Right lobe of liver (tissue), 6 donors: Measurements from ENCODE around the gene SURF4. TPM values are rescaled to one million over a fixed set of nuclear protein-coding genes. Genes with fewer than 3 reads are reported as not detected.
A peak's percentile ranks its signal among the peaks of the same experiment; 100 is the strongest.

Experiments
- ATAC-seq, 4 donors: fragments of 200-7000 bp; cut with Tn5 transposase; one replicate each; pipeline ENCODE4 v1.9.1; 2020; ENCODE audit warnings: mild to moderate bottlenecking in 4 of 4, moderate library complexity in 4 of 4
- DNase-seq, 3 donors: peaks; one replicate each; pipeline ENCODE4 v3.0.0-alpha.2; 2020
- H3K27ac ChIP-seq, 3 donors: fragments of 200-600 bp; one replicate each; pipeline ENCODE4 v1.8.0; 2022
- H3K27me3 ChIP-seq, 2 donors: fragments of 200-600 bp; one replicate each; pipeline ENCODE4 v1.8.0; 2022
- H3K36me3 ChIP-seq, 4 donors: fragments of 200-600 bp; sonication (generic) in 1 of 4; one replicate each; pipeline versions ENCODE4 v1.5.1 to v1.8.0; 2017 to 2022; ENCODE audit warnings: control low read depth in 1 of 4
- H3K4me1 ChIP-seq, 4 donors: fragments of 200-600 bp; sonication (generic) in 1 of 4; one replicate each; pipeline versions ENCODE4 v1.5.1 to v1.8.0; 2017 to 2022; ENCODE audit warnings: control low read depth in 1 of 4
- H3K4me3 ChIP-seq, 3 donors: fragments of 200-600 bp; one replicate each; pipeline ENCODE4 v1.8.0; 2022
- H3K9me3 ChIP-seq, 4 donors: fragments of 200-600 bp; sonication (generic) in 1 of 4; one replicate each; pipeline versions ENCODE4 v1.5.1 to v1.8.0; 2017 to 2022; ENCODE audit warnings: control low read depth in 1 of 4
- POLR2A ChIP-seq: fragments of 450-650 bp; IDR thresholded peaks from one replicate; pipeline ENCODE4 v1.6.1; 2017; ENCODE audit warnings: antibody characterized with exemption, mild to moderate bottlenecking
- WGBS: methylation state at CpG from one replicate; pipeline ENCODE4 v1.1.6; 2018; ENCODE audit warnings: low coverage, low lambda C conversion rate; ENCODE audit not compliant: insufficient coverage; ENCODE audit errors: missing lambda C conversion rate; 5-methylcytosine and 5-hydroxymethylcytosine counted together
- intact Hi-C, 2 donors: fragments of 100-400 bp; cut with DNase I; formaldehyde crosslinking; loops; one replicate each; pipeline versions ENCODE4 v1.11.2 to v1.14.1; 2022
- total RNA-seq, 6 experiments: library from RNA; depleted of rRNA in 2 of 6; stranded (reverse); fragments of >200 nt in 2 of 6; fragmentation: NEBNext Ultra II Directional in 3 of 6; extraction: Animal tissue kit (Norgen Biotek cat#: 25700) in 3 of 6; gene quantifications; one replicate each; pipeline versions ENCODE4 v1.1.0 to v1.2.4, GENCODE V29; 2016 to 2023
- TF ChIP-seq, protein P1 (sequence below), 4 donors: fragments of 200-600 bp in 3 of 4; fragments of 450-650 bp in 1 of 4; IDR thresholded peaks; one replicate each; pipeline versions ENCODE4 v1.5.1 to v1.8.0; 2016 to 2022; ENCODE audit warnings: antibody characterized with exemption in 4 of 4, mild to moderate bottlenecking in 2 of 4
- donor health status: DM: no; HTN: yes; CAD: no.
- donor health status: DM: no; HTN: no; CAD: no.
- donor health status: DM: no; HTN: no; CAD: no.
- donor health status: DM: no; HTN: yes; CAD: no.
- donor health status: DM: no; HTN: yes; CAD: no.

Gene SURF4
- total RNA-seq, 6 experiments from 2014 or later: 181 to 243 (median 213) TPM

DNA sequence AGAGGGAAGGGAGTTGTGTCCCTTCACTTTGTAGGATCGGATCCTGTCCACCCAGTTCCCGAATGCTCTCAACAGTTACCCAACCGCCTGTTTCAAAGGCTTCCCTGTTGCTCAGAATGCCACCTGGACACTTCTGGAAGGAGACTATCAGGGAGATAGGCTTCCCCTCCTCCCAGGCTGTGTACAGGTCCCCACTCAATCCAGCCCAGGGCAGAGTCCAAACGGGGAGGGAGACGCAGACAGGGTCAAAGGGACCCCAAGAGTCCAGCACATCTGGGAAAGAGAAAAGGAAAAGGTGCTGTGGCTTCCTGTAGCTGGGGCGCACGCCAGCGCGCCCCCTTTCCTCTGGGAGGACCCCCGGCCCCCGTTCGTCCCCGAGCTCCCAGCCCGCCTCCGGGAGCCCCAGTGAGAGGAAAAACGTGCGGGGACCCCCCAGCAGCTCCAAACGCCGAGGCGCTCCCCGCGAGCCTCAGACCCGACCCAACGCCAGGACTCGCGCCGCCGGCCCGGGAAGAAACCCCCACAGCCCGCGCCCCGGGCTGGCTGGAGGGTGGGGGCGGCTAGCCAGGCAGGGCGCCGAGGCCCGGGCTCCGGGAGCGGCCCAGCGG is 640 bp downstream of the SURF4 start:
- DNase-seq (peak in 2 of 3 donors; percentile 74 to 81), ATAC-seq (peak; percentile 41 to 59 (median 52))
- TF ChIP-seq, protein P1, sequence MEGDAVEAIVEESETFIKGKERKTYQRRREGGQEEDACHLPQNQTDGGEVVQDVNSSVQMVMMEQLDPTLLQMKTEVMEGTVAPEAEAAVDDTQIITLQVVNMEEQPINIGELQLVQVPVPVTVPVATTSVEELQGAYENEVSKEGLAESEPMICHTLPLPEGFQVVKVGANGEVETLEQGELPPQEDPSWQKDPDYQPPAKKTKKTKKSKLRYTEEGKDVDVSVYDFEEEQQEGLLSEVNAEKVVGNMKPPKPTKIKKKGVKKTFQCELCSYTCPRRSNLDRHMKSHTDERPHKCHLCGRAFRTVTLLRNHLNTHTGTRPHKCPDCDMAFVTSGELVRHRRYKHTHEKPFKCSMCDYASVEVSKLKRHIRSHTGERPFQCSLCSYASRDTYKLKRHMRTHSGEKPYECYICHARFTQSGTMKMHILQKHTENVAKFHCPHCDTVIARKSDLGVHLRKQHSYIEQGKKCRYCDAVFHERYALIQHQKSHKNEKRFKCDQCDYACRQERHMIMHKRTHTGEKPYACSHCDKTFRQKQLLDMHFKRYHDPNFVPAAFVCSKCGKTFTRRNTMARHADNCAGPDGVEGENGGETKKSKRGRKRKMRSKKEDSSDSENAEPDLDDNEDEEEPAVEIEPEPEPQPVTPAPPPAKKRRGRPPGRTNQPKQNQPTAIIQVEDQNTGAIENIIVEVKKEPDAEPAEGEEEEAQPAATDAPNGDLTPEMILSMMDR (IDR thresholded peaks at IDR 0.05): no peak
- TF ChIP-seq POLR2A: peak; percentile 26
- Histone ChIP-seq H3K4me1 (peaks cover 0 to 47% (median 23%) of the 10 kb centered on the region in 4 donors), H3K9me3 (no peaks in the 10 kb centered on the region), H3K27me3 (no peaks in the 10 kb centered on the region), H3K36me3 (peaks cover 0 to 8% (median 2%) of the 10 kb centered on the region in 4 donors), H3K4me3 (peak overlapping the region; percentile 98 to 99 (median 99)), H3K27ac (peak overlapping the region; percentile 96 to 99 (median 98))
- intact Hi-C loops: no loop called here
- 0% methylated on average over 3 of the region's 39 CpGs for WGBS

DNA sequence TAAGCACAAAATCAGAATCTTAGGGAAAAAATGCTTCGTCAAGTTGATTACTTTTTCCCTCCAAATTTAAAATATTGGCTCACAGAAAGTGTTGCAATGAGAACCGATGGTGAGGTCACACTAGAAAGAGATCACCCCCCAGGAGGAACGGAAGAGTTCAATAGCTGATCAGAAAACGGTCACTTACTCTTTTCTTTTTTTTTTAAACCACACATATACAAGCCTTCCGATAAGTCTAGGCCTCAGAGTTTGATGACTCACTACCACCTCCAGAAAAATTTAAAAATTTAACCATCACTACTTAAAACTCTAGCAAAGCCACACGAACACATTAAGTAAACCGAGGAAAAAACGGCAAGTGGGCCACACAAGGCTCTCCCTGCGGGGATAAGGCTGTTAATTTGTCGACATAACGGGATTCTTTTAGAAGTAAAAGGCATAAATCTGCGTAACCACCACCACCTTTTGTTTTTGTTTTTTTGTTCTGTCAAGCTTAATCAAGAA is 1.2 kb downstream of the SURF4 start:
- H3K27ac ChIP-seq: peak overlapping the region; percentile 96 to 99 (median 98)
- intact Hi-C loops: no loop called here
- H3K9me3 ChIP-seq: no peaks in the 10 kb centered on the region
- H3K27me3 ChIP-seq: no peaks in the 10 kb centered on the region
- peak overlapping the region; percentile 98 to 99 (median 99) for H3K4me3 ChIP-seq
- WGBS: 2% methylated on average over 12 of the region's 12 CpGs
- TF ChIP-seq, protein P1 (IDR thresholded peaks at IDR 0.05): no peak
- no peak for TF ChIP-seq POLR2A
- H3K4me1 ChIP-seq: peaks cover 0 to 52% (median 25%) of the 10 kb centered on the region in 4 donors
- H3K36me3 ChIP-seq: peaks cover 0 to 12% (median 2%) of the 10 kb centered on the region in 4 donors
- DNase-seq (no peak), ATAC-seq (peak in 1 of 4 donors; percentile 8)

DNA sequence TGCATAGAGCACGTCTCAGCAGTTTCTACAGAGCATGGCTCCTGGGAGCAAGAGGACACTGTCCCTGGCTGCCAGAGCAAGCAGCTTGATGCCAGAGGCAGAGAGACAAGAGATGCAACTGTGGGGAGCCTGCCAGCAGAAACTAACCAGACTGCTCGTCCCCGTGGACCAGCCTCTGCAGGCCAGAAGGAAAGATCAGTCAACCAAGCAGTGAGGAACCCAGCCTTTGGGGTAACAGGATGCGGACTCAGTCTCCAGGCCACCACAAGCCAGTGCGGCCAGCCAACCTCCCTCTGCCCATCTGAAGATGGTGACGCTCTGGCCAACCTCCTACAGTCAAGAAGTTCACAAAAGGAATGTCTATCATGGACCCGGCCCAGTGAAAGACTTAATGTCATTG is 3.7 kb downstream of the SURF4 start:
- no peaks in the 10 kb centered on the region for H3K27me3 ChIP-seq
- H3K4me1 ChIP-seq: peaks cover 0 to 73% (median 36%) of the 10 kb centered on the region in 4 donors
- no peaks in the 10 kb centered on the region for H3K9me3 ChIP-seq
- peak overlapping the region in 1 of 3 donors; percentile 65 for H3K27ac ChIP-seq
- no peak overlapping the region for H3K4me3 ChIP-seq
- DNase-seq (peak in 2 of 3 donors; percentile 76 to 83), ATAC-seq (peak in 1 of 4 donors; percentile 3)
- intact Hi-C loops: no loop called here
- TF ChIP-seq POLR2A: no peak
- H3K36me3 ChIP-seq: peaks cover 0 to 15% (median 6%) of the 10 kb centered on the region in 4 donors
- WGBS: 10% methylated on average over 1 of the region's 7 CpGs

DNA sequence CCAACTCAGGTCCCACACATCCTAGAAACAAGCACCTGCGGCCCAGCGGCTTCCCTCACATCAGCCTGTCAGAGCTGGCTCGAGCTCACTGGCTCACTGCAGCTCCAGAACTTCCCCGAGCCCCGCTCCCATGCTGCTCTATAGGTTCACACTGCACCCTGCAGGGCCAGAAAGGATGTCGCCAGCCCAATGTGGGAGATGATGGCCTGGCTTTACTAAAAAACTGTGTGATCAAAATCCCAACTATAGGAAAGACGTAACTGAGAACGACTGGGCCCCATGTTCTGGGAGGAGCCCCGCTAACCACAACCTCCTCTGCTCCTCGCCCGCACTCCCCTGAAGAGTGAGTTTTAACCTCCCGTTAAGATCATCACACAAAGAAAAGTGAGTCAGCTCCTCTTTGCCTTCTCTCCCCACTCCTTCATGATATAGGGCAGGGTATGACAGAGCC is 4.6 kb downstream of the SURF4 start:
- ATAC-seq: no peak
- TF ChIP-seq, protein P1 (IDR thresholded peaks at IDR 0.05): no peak
- no peak for TF ChIP-seq POLR2A
- Histone ChIP-seq H3K4me1 (peaks cover 0 to 67% (median 36%) of the 10 kb centered on the region in 4 donors), H3K9me3 (no peaks in the 10 kb centered on the region), H3K27me3 (no peaks in the 10 kb centered on the region), H3K27ac (peak overlapping the region in 2 of 3 donors; percentile 23 to 65), H3K36me3 (peaks cover 0 to 24% (median 12%) of the 10 kb centered on the region in 4 donors), H3K4me3 (no peak overlapping the region)
- DNase-seq: no peak
- intact Hi-C loops: no loop called here
- 57% methylated on average over 6 of the region's 12 CpGs for WGBS

DNA sequence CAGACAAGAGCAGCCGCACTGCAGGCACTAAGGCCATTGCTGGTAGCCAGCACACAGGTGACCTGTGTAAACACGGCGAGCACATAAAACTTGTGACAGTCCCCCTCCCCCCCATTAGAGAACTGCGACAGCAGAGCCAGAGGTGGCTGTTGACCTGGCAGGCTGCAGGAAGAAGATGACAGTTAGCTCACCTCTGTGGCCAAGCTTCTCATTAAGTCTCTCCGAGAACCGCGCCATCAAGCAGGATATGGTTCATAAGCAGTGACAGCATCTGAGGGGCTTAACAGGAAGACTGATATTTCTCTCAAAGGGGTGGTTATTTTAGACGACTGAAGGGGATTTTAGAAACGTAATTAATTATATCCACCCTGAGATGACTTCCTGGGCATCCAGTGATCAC is 5.2 kb downstream of the SURF4 start:
- Histone ChIP-seq H3K4me1 (peaks cover 0 to 67% (median 36%) of the 10 kb centered on the region in 4 donors), H3K27ac (peak overlapping the region in 2 of 3 donors; percentile 2 to 65), H3K9me3 (no peaks in the 10 kb centered on the region), H3K4me3 (peak overlapping the region in 1 of 3 donors; percentile 3), H3K27me3 (no peaks in the 10 kb centered on the region), H3K36me3 (peaks cover 0 to 28% (median 15%) of the 10 kb centered on the region in 4 donors)
- DNase-seq: peak; percentile 59 to 85 (median 79)
- WGBS: 33% methylated on average over 5 of the region's 9 CpGs
- ATAC-seq: peak; percentile 69 to 80 (median 74)
- intact Hi-C loops: no loop called here
- peak; percentile 62 for TF ChIP-seq POLR2A
- TF ChIP-seq, protein P1 (IDR thresholded peaks at IDR 0.05): no peak
